ENCODE data around the gene NAA60. TPM values are rescaled to one million over a fixed set of nuclear protein-coding genes. Genes with fewer than 3 reads are reported as not detected.

Gene NAA60
- total and polyA plus RNA-seq, 2 of the 13 experiments (the other 11 are each of a cell fraction or from before 2014, with no cell fraction given) = 14.7 to 32.0 TPM

DNA sequence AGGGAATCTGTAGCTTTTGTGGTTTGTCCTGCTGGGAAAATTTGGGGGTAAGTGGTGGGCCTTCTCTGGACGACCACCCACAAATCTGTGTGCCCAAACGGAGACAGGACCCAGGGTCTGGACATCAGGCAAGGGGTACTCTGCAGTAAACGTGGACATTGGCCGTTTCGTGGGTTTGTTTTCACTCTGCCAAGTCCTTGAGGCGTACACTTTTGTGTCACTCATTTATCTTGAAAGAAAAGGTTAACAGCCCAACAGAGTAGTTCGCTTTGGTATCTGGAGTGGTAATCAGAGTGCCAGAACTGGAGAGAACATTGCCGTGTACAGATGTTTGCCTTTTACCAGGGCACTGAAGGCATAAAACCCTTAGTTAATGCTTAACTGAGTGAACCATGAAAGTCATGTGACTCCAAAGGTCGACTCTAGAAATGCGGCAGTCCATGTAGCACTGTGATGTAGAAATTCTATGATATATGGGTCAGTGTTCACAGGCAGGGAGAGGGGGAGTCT, 15.4 kb downstream of the NAA60 start (continued):
- TF ChIP-seq ZNF619 (CRISPR knock-in tag; IDR thresholded peaks at IDR 0.05) (no peak), ZNF234 (CRISPR knock-in tag; conservative IDR thresholded peaks at IDR 0.05) (no peak), ZNF574 (CRISPR knock-in tag; IDR thresholded peaks at IDR 0.05) (no peak), HOXA7 (CRISPR knock-in tag; IDR thresholded peaks at IDR 0.05) (no peak), ZMAT3 (CRISPR knock-in tag; conservative IDR thresholded peaks at IDR 0.05) (no peak), ZMAT5 (CRISPR knock-in tag; IDR thresholded peaks at IDR 0.05; ENCODE audit: borderline replicate concordance, low read depth) (no peak), ZHX1 (CRISPR knock-in tag; IDR thresholded peaks at IDR 0.05; ENCODE audit: low read depth) (no peak), TEF (CRISPR knock-in tag; IDR thresholded peaks at IDR 0.05) (no peak), MTA1 (CRISPR knock-in tag; IDR thresholded peaks at IDR 0.05; ENCODE audit: borderline replicate concordance) (no peak), ZBTB14 (CRISPR knock-in tag; IDR thresholded peaks at IDR 0.05) (no peak), ZNF17 (CRISPR knock-in tag; IDR thresholded peaks at IDR 0.05) (no peak), SRSF1 (optimal IDR thresholded peaks at IDR 0.05; ENCODE audit: low read depth, low read length) (no peak), HNRNPUL1 (IDR thresholded peaks at IDR 0.05; ENCODE audit: low read depth, low read length) (no peak)
- TF ChIP-seq, protein P1, sequence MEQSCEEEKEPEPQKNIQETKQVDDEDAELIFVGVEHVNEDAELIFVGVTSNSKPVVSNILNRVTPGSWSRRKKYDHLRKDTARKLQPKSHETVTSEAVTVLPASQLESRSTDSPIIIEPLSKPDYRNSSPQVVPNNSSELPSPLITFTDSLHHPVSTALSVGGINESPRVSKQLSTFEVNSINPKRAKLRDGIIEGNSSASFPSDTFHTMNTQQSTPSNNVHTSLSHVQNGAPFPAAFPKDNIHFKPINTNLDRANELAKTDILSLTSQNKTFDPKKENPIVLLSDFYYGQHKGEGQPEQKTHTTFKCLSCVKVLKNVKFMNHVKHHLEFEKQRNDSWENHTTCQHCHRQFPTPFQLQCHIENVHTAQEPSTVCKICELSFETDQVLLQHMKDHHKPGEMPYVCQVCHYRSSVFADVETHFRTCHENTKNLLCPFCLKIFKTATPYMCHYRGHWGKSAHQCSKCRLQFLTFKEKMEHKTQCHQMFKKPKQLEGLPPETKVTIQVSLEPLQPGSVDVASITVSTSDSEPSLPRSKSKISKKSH (CRISPR knock-in tag; IDR thresholded peaks at IDR 0.05; ENCODE audit: borderline replicate concordance) = no peak
- TF ChIP-seq, protein P2, sequence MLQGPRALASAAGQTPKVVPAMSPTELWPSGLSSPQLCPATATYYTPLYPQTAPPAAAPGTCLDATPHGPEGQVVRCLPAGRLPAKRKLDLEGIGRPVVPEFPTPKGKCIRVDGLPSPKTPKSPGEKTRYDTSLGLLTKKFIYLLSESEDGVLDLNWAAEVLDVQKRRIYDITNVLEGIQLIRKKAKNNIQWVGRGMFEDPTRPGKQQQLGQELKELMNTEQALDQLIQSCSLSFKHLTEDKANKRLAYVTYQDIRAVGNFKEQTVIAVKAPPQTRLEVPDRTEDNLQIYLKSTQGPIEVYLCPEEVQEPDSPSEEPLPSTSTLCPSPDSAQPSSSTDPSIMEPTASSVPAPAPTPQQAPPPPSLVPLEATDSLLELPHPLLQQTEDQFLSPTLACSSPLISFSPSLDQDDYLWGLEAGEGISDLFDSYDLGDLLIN (CRISPR knock-in tag; IDR thresholded peaks at IDR 0.05; ENCODE audit: borderline replicate concordance) = 0 out of 2 replicates have a peak, but pooled peaks have one; percentile 35
- TF ChIP-seq, protein P3, sequence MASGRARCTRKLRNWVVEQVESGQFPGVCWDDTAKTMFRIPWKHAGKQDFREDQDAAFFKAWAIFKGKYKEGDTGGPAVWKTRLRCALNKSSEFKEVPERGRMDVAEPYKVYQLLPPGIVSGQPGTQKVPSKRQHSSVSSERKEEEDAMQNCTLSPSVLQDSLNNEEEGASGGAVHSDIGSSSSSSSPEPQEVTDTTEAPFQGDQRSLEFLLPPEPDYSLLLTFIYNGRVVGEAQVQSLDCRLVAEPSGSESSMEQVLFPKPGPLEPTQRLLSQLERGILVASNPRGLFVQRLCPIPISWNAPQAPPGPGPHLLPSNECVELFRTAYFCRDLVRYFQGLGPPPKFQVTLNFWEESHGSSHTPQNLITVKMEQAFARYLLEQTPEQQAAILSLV (CRISPR knock-in tag; IDR thresholded peaks at IDR 0.05; ENCODE audit: borderline replicate concordance) = no peak
